ENCODE results near the gene TRPM2.

Gene TRPM2

GRCh38 chr21:44322621-44323325 lies 30.6 kb upstream of the TRPM2 start:
- no peak for DNase-seq (ENCODE audit: low spot score)

- no peak for DNase-seq (ENCODE audit: low spot score)
Observed at GRCh38 chr21:44323591-44323990, 29.8 kb upstream of the TRPM2 start.

GRCh38 chr21:44324106-44324853 lies 29.1 kb upstream of the TRPM2 start:
- DNase-seq (ENCODE audit: low spot score): no peak

- no peak for DNase-seq (ENCODE audit: low spot score)
Observed at GRCh38 chr21:44324854-44325107, 28.6 kb upstream of the TRPM2 start.

- DNase-seq (ENCODE audit: low spot score): no peak
Observed at GRCh38 chr21:44325386-44326271, 27.8 kb upstream of the TRPM2 start.

- DNase-seq (ENCODE audit: low spot score): no peak
Observed at GRCh38 chr21:44326272-44326647, 27.2 kb upstream of the TRPM2 start.

GRCh38 chr21:44326716-44327602 lies 26.5 kb upstream of the TRPM2 start:
- no peak for DNase-seq (ENCODE audit: low spot score)

- no peak for DNase-seq (ENCODE audit: low spot score)
Observed at GRCh38 chr21:44327603-44327974, 25.8 kb upstream of the TRPM2 start.

GRCh38 chr21:44328242-44328895 lies 25.1 kb upstream of the TRPM2 start:
- no peak for DNase-seq (ENCODE audit: low spot score)

GRCh38 chr21:44329086-44329889 lies 24.1 kb upstream of the TRPM2 start:
- DNase-seq (ENCODE audit: low spot score): peak; percentile 42

- DNase-seq (ENCODE audit: low spot score): no peak
Observed at GRCh38 chr21:44329971-44330681, 23.3 kb upstream of the TRPM2 start.

GRCh38 chr21:44330698-44331097 lies 22.7 kb upstream of the TRPM2 start:
- no peak for DNase-seq (ENCODE audit: low spot score)

GRCh38 chr21:44331209-44331608 lies 22.2 kb upstream of the TRPM2 start:
- no peak for DNase-seq (ENCODE audit: low spot score)

GRCh38 chr21:44331650-44332307 lies 21.6 kb upstream of the TRPM2 start:
- no peak for DNase-seq (ENCODE audit: low spot score)

GRCh38 chr21:44332383-44332782 lies 21.0 kb upstream of the TRPM2 start:
- DNase-seq (ENCODE audit: low spot score): no peak

GRCh38 chr21:44332965-44333364 lies 20.5 kb upstream of the TRPM2 start:
- no peak for DNase-seq (ENCODE audit: low spot score)

GRCh38 chr21:44333509-44334328 lies 19.7 kb upstream of the TRPM2 start:
- no peak for DNase-seq (ENCODE audit: low spot score)

- DNase-seq (ENCODE audit: low spot score): no peak
Observed at GRCh38 chr21:44334329-44335030, 18.9 kb upstream of the TRPM2 start.
